ENCODE data around the gene C14orf180.
"Not testable (repeated sequence)": the region's sequence is repeated elsewhere in the genome, so short reads cannot be mapped to it uniquely, and the experiment has no call there.

Gene C14orf180

DNA sequence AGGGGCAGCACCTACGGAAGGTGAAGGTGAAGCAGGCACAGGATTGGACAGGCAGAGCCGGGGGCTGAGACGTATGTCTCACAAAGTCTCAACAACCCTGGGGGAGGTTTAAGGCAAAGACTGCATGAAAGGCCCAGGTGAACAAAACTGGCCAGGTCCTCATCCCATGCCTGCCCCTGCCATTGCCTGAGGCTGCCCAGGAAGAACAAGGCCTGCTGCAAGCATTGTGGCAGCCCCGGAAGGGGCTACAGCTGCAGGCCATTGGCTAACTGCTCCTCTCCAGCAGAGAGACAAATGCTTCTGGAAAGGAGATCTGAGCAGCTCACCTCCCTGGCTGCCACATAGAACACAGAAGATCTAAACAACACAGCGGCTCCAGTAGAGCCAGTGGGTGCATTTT is 45.4 kb downstream of the C14orf180 start:
- DNase-seq: no peak

DNA sequence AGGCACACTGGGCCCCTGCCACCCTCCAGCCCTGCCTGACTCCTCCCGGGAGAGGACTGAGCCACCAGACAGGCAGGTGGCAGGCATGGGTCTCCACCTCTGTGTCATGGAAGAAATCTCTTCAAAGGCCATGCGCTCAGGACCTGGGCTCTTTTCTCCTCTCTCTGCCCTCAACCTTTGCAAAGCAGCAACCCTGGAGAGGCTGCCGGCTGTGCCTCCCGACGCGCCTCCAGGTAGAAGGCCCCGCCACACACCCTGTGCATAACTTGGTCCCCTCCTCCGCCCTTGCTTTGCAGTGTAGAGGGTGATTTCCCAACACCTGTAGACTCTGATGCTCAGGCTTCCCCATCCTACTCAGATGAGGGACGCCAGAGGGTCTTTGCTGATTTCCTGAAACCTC is 53.2 kb downstream of the C14orf180 start:
- no peak for DNase-seq

DNA sequence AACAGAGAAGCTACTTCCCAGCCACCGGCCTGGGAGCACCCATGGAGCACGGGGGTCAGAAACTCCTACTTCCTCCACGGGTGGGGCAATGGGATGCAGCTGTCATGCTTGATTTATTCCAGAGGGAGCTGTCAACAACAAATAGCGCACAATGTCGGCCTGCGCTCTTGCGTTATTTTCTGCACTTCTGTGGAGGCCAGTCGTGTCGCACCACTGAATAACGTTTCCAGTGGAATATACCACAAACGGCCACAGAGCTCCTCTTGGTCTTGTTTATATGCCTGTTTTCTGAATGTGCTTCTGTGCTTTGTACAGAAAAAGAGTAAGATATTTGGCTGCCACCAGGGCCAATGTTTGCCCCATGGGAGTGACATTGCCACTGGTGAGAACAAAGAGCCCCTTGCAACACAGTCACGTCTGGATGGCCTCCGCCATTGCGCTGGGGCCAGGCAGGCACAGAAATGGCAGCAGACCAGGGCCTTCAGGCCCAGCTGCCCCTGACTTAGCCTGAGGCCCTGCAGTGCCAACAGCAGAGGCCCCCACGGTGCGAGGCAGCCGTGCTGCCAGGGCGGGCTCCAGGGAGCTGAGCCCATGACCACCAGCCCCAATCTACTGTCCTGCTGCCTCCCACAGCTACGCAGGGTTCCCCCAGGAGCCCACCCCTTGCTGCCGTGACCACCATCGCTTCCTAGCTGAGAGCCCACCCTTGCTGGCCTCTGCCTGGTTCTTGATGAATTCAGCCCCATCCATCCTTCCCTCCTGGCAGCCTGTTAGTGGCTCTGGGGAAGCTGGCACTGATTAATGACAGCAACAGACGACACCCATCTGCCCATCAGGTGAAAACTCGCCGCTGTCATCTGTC is 53.9 kb downstream of the C14orf180 start:
- DNase-seq: no peak

DNA sequence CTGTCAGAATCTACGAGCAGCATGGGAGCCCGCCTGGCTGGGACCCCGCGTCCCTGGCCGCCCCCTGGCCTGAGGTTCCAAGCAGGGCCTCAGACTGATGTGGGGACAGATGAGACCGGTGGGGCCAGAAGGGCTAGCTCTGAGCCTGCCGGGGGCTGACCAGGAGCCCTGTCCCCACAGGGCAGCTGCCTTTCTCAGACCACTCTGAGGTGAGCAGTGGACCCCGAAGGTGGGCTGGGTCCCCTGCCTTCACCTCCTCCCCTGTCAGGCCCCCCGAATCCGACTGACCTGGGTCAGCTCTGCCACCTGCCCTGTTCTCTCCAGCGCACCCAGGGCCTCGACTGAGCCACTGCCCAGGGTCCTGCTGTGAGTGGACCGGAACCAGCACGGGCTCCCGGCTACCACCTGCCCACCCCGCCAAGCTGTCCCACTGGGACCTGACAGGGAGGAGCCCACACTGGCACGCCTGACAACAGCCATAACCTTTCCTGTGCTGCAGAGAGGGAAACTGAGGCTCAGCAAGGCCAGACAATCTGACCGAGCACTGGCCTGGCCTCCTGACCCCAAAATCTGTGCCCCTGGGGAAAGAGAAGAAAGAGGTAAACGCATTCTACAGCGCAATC is 54.7 kb downstream of the C14orf180 start:
- no peak for DNase-seq

DNA sequence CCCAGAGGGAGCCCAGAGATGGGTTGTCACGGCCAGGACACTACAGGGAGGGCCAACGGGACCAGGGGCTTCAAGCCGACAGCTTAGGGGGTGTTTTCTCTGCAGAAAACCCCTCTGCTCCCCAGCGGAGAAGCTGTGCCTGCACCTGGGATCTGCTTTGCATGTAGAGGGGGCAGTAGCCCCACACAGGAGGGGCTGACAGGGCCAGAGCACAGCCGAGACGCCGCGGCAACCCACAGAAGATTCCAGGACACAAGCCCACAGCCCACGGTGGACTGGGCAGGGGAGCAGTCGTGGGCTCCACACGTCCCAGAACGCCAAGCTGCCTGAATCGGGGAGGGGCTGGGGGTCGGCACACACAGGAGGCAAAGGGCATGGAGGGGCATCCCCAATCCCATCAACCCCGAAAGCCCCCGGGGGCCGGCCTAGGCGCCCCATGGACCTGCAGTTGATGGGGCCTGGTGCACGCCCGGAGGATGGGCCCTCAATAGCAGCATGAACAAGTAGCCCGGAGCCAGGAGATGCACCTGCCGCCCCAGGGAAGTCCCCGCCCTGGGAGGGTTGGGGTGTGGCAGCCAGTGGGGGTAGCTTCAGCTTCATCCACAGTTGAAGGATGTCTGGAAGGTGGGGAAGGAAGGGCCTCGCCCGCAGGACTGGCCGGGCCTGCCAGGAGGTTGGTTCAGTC is 55.5 kb downstream of the C14orf180 start:
- no peak for DNase-seq

DNA sequence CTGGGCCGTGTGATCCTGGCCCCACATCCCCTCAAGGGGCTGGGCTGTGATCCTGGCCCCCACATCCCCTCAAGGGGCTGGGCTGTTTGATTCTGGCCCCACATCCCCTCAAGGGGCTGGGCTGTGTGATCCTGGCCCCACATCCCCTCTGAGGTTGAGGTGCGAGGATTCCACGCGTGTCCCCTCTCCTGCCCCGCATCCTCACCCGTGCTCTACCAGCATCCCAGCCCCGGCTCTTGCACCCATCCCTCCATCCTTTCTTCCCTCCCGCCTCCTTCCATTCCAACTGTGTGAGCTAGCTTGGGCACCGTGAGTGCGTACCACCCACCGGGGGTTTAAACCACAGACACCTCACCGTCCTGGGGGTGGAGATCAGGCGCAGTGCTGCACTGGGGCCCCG is 56.2 kb downstream of the C14orf180 start:
- DNase-seq: no peak

DNA sequence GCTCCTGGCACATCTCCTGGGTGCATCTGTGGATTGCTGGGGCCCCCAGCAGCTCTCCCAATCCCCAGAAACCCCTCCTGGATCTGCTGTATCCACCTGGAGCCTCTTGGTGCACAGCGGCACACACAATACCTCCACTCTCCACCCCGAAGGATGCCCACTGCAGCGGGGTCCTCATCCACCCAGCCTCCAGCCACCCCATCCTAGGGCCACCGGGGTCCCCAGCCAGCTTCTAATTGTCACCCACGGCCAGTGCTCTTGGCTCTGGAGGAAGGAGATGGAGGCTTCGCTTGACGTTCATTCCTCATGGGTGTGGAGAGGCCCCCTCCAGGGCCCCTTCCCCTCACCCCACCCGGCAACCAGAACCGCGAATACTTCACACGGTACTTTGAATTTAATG is 56.6 kb downstream of the C14orf180 start:
- DNase-seq: no peak

DNA sequence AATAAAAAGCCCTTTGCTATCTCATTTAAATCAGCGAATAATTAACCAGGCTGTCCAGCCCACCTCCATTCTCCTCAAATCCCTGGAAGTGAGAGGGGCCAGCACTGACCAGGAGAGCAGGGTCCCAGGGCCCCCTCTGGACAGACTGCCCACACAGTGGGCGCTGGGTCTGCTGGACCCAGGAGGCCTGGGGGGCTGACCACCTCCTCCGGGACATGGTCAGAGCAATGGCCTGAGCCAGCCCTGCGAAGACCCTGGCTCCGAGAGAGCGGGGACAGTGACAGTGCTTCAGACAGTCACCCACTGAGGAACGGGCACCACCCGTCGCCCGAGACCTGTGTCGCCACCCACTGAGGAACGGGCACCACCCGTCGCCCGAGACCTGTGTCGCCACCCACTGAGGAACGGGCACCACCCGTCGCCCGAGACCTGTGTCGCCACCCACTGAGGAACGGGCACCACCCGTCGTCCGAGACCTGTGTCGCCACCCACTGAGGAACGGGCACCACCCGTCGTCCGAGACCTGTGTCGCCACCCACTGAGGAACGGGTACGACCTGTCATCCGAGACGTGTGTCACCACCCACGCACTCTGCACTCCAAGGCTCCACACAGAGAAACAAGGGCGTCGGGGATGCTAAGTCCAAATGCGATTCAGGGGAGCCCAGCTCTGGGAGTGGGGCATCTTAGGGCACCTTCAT is 57.4 kb downstream of the C14orf180 start:
- DNase-seq: not testable (repeated sequence)

DNA sequence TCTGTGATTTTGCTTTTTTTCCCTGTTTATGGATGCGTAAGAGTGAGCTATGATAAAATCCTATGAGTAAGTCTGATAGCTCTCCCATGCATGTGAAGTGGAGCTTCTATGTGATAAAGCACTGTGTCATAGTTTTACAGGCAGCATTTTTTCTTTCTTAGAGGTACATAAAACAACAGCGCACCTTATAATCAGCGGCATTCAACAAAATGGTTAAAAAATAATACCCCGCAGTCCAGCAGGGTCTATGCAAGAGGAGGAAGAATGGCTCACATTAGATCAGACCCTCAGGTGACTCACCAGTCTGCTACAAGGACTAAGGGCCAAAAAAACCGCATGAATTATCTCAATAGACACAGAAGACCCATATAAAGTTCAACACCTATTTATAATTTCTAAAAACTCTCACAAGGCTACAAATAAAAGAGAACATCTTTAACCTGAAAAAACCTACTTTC is 58.0 kb downstream of the C14orf180 start:
- no peak for DNase-seq

DNA sequence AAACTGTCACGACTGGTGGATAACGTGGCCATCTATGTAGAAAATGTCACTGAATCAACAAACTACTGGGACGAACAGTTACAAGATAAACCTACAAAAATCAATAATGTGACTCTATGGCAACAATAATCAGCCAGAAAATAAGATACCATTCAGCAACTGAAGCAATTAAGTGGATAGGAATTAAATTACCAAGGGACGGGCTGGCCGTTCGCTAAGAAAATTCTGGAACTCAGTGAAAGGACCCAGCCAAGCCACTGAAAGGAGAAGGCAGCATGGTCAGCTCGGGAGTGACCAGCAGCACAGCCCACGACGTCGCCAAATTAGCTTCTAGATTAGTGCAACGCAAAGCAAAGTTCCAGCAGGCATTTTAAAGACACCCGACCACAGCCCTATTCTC is 58.6 kb downstream of the C14orf180 start:
- no peak for DNase-seq

DNA sequence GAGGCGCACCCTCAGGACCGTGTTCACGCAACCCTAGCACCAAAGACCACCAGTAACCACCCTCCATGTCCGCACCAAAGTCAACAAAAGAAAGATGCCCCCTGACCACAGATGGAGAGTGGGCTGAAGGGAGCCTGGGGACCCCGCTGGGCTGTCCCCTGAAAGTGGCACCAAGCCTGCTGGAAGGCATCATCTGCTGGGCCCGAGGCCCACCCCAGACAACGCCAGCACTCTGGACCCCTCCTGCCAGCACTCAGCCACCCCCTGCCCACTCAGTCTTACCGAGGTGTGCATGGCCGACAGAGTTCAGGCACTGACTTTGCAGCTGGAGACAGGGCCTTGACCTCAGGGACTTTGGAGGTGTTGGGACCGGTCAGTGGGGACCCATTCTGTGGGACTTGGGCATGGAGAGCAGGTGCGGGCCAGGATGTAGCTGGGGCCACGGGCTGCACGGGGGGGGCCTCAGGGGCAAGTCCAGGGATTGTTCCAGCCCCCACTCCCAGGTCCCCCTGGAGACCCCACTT is 59.4 kb downstream of the C14orf180 start:
- DNase-seq: no peak

DNA sequence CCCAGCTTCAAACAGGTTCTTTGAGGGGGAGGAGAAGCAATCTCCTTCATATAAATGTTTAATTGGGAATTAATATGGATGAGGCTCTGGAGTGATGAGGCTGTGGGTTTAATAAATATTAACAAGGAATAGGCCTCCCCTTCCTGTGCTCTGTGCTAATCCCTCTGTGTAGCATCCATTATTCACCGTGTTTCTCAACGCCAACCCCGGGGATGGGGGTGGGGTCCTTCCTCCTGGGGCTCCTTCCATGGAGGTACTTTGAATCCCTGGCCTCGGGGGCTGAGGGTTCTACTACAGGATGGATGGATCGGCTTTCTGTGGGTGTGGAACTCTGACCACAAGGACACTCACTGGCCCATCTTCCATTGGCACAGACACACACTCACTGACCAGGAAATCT is 59.9 kb downstream of the C14orf180 start:
- DNase-seq: no peak

All from activated CD4-positive, alpha-beta T cell treated with anti-CD3 and anti-CD28 coated beads, Interleukin-2, amount 50 U/mL, for 4 hours (primary cell).